ENCODE results near the gene USP36. TPM values are rescaled to one million over a fixed set of nuclear protein-coding genes. Genes with fewer than 3 reads are reported as not detected.

Gene USP36
- total RNA-seq, 1 experiment from 2014 or later, result 74.0 TPM

DNA sequence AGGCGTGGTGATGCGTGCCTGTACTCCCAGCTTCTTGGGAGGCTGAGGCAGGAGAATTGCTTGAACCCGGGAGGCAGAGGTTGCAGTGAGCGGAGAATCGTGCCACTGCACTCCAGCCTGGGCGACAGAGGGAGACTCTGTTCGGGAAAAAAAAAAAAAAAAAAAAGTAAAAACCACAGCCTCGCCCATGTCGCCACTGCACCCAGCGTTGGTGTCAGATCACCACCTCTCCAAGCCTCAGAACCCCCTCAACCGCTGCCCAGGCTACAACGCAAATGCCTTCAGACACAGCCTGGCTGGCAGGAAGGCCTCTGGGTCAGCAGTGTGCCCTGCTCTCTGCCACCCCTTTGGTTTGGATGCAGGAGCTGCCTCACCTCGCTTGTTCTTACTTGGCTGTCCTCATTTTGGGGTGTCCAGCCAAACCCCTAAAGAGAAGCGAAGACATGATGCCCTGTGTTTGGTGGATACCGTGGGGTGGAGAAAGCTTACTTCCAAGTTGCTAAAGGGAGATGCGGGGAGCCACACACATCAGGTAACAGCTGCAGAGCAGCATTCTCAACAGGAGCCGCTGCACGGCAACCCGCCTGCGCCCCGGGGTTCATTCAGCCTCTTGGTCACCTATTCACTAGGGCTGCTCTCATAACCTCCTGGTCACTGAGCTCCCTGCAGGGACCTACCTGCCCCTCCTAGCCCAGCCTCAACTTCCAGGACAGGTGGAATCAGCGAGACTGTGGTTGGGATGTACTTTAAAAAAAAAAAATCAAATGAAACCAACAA lies 45.6 kb downstream of the USP36 start:
- H3K4me1 Mint-ChIP-seq, result peaks cover 4% of the 10 kb centered on the region
- CTCF ChIA-PET, result no interaction called here
- peaks cover 61% of the 10 kb centered on the region for H3K36me3 Mint-ChIP-seq
- POLR2A ChIA-PET, result no interaction called here
- no peak overlapping the region for H3K27ac Mint-ChIP-seq
- TF ChIP-seq ZNF532 (CRISPR knock-in tag; IDR thresholded peaks at IDR 0.05; ENCODE audit: borderline replicate concordance), result no peak
- TF ChIP-seq ZNF396 (CRISPR knock-in tag; IDR thresholded peaks at IDR 0.05; ENCODE audit: borderline replicate concordance), result no peak
- TF ChIP-seq, protein P1, sequence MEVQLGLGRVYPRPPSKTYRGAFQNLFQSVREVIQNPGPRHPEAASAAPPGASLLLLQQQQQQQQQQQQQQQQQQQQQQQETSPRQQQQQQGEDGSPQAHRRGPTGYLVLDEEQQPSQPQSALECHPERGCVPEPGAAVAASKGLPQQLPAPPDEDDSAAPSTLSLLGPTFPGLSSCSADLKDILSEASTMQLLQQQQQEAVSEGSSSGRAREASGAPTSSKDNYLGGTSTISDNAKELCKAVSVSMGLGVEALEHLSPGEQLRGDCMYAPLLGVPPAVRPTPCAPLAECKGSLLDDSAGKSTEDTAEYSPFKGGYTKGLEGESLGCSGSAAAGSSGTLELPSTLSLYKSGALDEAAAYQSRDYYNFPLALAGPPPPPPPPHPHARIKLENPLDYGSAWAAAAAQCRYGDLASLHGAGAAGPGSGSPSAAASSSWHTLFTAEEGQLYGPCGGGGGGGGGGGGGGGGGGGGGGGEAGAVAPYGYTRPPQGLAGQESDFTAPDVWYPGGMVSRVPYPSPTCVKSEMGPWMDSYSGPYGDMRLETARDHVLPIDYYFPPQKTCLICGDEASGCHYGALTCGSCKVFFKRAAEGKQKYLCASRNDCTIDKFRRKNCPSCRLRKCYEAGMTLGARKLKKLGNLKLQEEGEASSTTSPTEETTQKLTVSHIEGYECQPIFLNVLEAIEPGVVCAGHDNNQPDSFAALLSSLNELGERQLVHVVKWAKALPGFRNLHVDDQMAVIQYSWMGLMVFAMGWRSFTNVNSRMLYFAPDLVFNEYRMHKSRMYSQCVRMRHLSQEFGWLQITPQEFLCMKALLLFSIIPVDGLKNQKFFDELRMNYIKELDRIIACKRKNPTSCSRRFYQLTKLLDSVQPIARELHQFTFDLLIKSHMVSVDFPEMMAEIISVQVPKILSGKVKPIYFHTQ (CRISPR knock-in tag; IDR thresholded peaks at IDR 0.05), result no peak
- H3K4me3 Mint-ChIP-seq, result no peak overlapping the region
- H3K27me3 Mint-ChIP-seq (ENCODE audit: low read depth), result no peaks in the 10 kb centered on the region
- DNase-seq (ENCODE audit: low spot score) (no peak), ATAC-seq (no peak)
- no peaks in the 10 kb centered on the region for H3K9me3 Mint-ChIP-seq

DNA sequence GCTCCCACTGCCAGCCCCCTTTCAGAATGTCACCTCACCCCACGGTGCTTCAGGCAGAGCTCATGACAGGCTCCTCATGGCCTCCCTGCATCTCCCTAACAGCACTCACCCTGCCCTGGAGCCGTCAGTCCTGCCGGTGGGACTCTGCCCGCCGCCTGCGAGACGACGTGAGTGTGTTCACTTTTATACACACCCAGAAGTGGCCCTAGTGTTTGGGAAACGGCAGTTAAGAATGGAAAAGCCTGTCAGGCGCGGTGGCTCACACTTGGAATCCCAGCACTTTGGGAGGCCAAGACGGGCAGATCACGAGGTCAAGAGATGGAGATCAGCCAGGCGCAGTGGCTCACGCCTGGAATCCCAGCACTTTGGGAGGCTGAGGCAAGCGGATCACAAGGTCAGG lies 46.2 kb downstream of the USP36 start:
- peaks cover 60% of the 10 kb centered on the region for H3K36me3 Mint-ChIP-seq

More for the DNA sequence above, 46.2 kb downstream of the USP36 start:
- H3K4me1 Mint-ChIP-seq, result peaks cover 4% of the 10 kb centered on the region
- ATAC-seq, result no peak
- H3K27ac Mint-ChIP-seq, result no peak overlapping the region; the same call in 1 of the 2 replicates
- no peak for DNase-seq (ENCODE audit: low spot score)
- TF ChIP-seq, protein P2, sequence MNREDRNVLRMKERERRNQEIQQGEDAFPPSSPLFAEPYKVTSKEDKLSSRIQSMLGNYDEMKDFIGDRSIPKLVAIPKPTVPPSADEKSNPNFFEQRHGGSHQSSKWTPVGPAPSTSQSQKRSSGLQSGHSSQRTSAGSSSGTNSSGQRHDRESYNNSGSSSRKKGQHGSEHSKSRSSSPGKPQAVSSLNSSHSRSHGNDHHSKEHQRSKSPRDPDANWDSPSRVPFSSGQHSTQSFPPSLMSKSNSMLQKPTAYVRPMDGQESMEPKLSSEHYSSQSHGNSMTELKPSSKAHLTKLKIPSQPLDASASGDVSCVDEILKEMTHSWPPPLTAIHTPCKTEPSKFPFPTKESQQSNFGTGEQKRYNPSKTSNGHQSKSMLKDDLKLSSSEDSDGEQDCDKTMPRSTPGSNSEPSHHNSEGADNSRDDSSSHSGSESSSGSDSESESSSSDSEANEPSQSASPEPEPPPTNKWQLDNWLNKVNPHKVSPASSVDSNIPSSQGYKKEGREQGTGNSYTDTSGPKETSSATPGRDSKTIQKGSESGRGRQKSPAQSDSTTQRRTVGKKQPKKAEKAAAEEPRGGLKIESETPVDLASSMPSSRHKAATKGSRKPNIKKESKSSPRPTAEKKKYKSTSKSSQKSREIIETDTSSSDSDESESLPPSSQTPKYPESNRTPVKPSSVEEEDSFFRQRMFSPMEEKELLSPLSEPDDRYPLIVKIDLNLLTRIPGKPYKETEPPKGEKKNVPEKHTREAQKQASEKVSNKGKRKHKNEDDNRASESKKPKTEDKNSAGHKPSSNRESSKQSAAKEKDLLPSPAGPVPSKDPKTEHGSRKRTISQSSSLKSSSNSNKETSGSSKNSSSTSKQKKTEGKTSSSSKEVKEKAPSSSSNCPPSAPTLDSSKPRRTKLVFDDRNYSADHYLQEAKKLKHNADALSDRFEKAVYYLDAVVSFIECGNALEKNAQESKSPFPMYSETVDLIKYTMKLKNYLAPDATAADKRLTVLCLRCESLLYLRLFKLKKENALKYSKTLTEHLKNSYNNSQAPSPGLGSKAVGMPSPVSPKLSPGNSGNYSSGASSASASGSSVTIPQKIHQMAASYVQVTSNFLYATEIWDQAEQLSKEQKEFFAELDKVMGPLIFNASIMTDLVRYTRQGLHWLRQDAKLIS (CRISPR knock-in tag; IDR thresholded peaks at IDR 0.05; ENCODE audit: borderline replicate concordance), result no peak
- TF ChIP-seq MXD4 (CRISPR knock-in tag; IDR thresholded peaks at IDR 0.05; ENCODE audit: borderline replicate concordance) (no peak), HMGA2 (CRISPR knock-in tag; IDR thresholded peaks at IDR 0.05) (no peak), JUN (CRISPR knock-in tag; IDR thresholded peaks at IDR 0.05) (no peak), ZNF671 (CRISPR knock-in tag; IDR thresholded peaks at IDR 0.05) (no peak), ZNF317 (CRISPR knock-in tag; IDR thresholded peaks at IDR 0.05; ENCODE audit: borderline replicate concordance, low read depth) (no peak)
- TF ChIP-seq, protein P3, sequence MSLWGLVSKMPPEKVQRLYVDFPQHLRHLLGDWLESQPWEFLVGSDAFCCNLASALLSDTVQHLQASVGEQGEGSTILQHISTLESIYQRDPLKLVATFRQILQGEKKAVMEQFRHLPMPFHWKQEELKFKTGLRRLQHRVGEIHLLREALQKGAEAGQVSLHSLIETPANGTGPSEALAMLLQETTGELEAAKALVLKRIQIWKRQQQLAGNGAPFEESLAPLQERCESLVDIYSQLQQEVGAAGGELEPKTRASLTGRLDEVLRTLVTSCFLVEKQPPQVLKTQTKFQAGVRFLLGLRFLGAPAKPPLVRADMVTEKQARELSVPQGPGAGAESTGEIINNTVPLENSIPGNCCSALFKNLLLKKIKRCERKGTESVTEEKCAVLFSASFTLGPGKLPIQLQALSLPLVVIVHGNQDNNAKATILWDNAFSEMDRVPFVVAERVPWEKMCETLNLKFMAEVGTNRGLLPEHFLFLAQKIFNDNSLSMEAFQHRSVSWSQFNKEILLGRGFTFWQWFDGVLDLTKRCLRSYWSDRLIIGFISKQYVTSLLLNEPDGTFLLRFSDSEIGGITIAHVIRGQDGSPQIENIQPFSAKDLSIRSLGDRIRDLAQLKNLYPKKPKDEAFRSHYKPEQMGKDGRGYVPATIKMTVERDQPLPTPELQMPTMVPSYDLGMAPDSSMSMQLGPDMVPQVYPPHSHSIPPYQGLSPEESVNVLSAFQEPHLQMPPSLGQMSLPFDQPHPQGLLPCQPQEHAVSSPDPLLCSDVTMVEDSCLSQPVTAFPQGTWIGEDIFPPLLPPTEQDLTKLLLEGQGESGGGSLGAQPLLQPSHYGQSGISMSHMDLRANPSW (CRISPR knock-in tag; conservative IDR thresholded peaks at IDR 0.05; ENCODE audit: low read depth), result no peak
- TF ChIP-seq, protein P4, sequence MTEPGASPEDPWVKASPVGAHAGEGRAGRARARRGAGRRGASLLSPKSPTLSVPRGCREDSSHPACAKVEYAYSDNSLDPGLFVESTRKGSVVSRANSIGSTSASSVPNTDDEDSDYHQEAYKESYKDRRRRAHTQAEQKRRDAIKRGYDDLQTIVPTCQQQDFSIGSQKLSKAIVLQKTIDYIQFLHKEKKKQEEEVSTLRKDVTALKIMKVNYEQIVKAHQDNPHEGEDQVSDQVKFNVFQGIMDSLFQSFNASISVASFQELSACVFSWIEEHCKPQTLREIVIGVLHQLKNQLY (CRISPR knock-in tag; IDR thresholded peaks at IDR 0.05), result no peak
- H3K27me3 Mint-ChIP-seq (ENCODE audit: low read depth), result no peaks in the 10 kb centered on the region
- ChIA-PET POLR2A (no interaction called here), CTCF (no interaction called here)
- H3K4me3 Mint-ChIP-seq, result no peak overlapping the region
- no peaks in the 10 kb centered on the region for H3K9me3 Mint-ChIP-seq
